SK-N-MC (cell line): ENCODE results near the gene NEUROD2.

Experiments
- EZH2 ChIP-seq: fragments of 200-600 bp; sonication (generic); IDR thresholded peaks from one replicate; pipeline ENCODE4 v1.6.1; 2017; ENCODE audit warnings: antibody characterized with exemption
- POLR2AphosphoS5 ChIP-seq: IDR thresholded peaks from 2 replicates; pipeline ENCODE4 v1.6.1; 2012; ENCODE audit warnings: mild to moderate bottlenecking, low read depth, low read length, borderline replicate concordance

DNA sequence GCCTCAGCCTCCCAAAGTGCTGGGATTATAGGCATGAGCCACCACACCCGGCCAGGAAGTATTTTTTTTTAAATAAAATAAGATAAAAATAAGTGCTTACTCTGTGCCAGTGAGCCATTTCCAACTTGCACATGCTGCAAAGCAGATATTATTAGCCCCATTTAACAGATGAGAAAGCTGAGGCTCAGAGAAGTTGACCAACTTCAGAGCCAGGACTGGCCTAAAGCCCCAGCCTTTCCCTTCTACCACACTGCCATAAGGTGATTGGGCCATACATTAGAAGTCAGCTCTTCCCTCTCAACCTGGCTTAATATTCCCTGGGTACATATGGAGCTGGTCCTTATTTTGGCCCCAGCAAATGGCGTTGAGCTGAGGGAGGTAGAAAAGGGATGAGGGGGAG is 25.1 kb downstream of the NEUROD2 start:
- TF ChIP-seq EZH2 (no peak), POLR2AphosphoS5 (no peak)
